ENCODE measurements around the gene FAM222A.

Gene FAM222A

GRCh38 chr12:109715310-109716091 lies 1.9 kb downstream of the FAM222A start:
- H3K4me2 ChIP-seq (ENCODE audit: low read length), result no peak overlapping the region
- no peaks in the 10 kb centered on the region for H3K36me3 ChIP-seq (ENCODE audit: insufficient read depth, low read length)
- peaks cover 51% of the 10 kb centered on the region for H3K27me3 ChIP-seq (ENCODE audit: control insufficient read depth, insufficient read depth, low read length)
- H3K9ac ChIP-seq (ENCODE audit: low read depth, low read length), result no peak overlapping the region
- H3K4me3 ChIP-seq (ENCODE audit: low read length), result no peak overlapping the region
- peaks cover 11% of the 10 kb centered on the region for H3K4me1 ChIP-seq (ENCODE audit: control insufficient read depth, insufficient read depth, low read length)
- no peaks in the 10 kb centered on the region for H3K9me3 ChIP-seq (replicated peaks; ENCODE audit: low read length)

GRCh38 chr12:109716092-109716479 lies 2.5 kb downstream of the FAM222A start:
- Histone ChIP-seq H3K9ac (ENCODE audit: low read depth, low read length) (no peak overlapping the region), H3K9me3 (replicated peaks; ENCODE audit: low read length) (no peaks in the 10 kb centered on the region), H3K4me2 (ENCODE audit: low read length) (peak overlapping the region; percentile 39), H3K27me3 (ENCODE audit: control insufficient read depth, insufficient read depth, low read length) (peaks cover 52% of the 10 kb centered on the region), H3K4me1 (ENCODE audit: control insufficient read depth, insufficient read depth, low read length) (peaks cover 6% of the 10 kb centered on the region), H3K4me3 (ENCODE audit: low read length) (no peak overlapping the region), H3K36me3 (ENCODE audit: insufficient read depth, low read length) (no peaks in the 10 kb centered on the region)

GRCh38 chr12:109716512-109717389 lies 3.1 kb downstream of the FAM222A start:
- Histone ChIP-seq H3K9me3 (replicated peaks; ENCODE audit: low read length) (no peaks in the 10 kb centered on the region), H3K4me3 (ENCODE audit: low read length) (no peak overlapping the region), H3K9ac (ENCODE audit: low read depth, low read length) (no peak overlapping the region), H3K4me1 (ENCODE audit: control insufficient read depth, insufficient read depth, low read length) (peaks cover 6% of the 10 kb centered on the region), H3K36me3 (ENCODE audit: insufficient read depth, low read length) (no peaks in the 10 kb centered on the region), H3K27me3 (ENCODE audit: control insufficient read depth, insufficient read depth, low read length) (peaks cover 52% of the 10 kb centered on the region), H3K4me2 (ENCODE audit: low read length) (peak overlapping the region; percentile 39)

- H3K36me3 ChIP-seq (ENCODE audit: insufficient read depth, low read length), result no peaks in the 10 kb centered on the region
- no peak overlapping the region for H3K9ac ChIP-seq (ENCODE audit: low read depth, low read length)
- peaks cover 6% of the 10 kb centered on the region for H3K4me1 ChIP-seq (ENCODE audit: control insufficient read depth, insufficient read depth, low read length)
- peaks cover 51% of the 10 kb centered on the region for H3K27me3 ChIP-seq (ENCODE audit: control insufficient read depth, insufficient read depth, low read length)
- H3K4me2 ChIP-seq (ENCODE audit: low read length), result no peak overlapping the region
- H3K4me3 ChIP-seq (ENCODE audit: low read length), result no peak overlapping the region
- no peaks in the 10 kb centered on the region for H3K9me3 ChIP-seq (replicated peaks; ENCODE audit: low read length)
Measured at GRCh38 chr12:109717390-109718357, 4.0 kb downstream of the FAM222A start.

- Histone ChIP-seq H3K36me3 (ENCODE audit: insufficient read depth, low read length) (no peaks in the 10 kb centered on the region), H3K4me3 (ENCODE audit: low read length) (no peak overlapping the region), H3K9me3 (replicated peaks; ENCODE audit: low read length) (no peaks in the 10 kb centered on the region), H3K4me1 (ENCODE audit: control insufficient read depth, insufficient read depth, low read length) (peaks cover 6% of the 10 kb centered on the region), H3K9ac (ENCODE audit: low read depth, low read length) (no peak overlapping the region), H3K4me2 (ENCODE audit: low read length) (no peak overlapping the region), H3K27me3 (ENCODE audit: control insufficient read depth, insufficient read depth, low read length) (peaks cover 52% of the 10 kb centered on the region)
Measured at GRCh38 chr12:109718390-109718789, 4.8 kb downstream of the FAM222A start.

GRCh38 chr12:109719123-109720022 lies 5.7 kb downstream of the FAM222A start:
- Histone ChIP-seq H3K9ac (ENCODE audit: low read depth, low read length) (no peak overlapping the region), H3K4me1 (ENCODE audit: control insufficient read depth, insufficient read depth, low read length) (peaks cover 3% of the 10 kb centered on the region), H3K9me3 (replicated peaks; ENCODE audit: low read length) (no peaks in the 10 kb centered on the region), H3K4me3 (ENCODE audit: low read length) (no peak overlapping the region), H3K27me3 (ENCODE audit: control insufficient read depth, insufficient read depth, low read length) (peaks cover 58% of the 10 kb centered on the region), H3K36me3 (ENCODE audit: insufficient read depth, low read length) (no peaks in the 10 kb centered on the region), H3K4me2 (ENCODE audit: low read length) (no peak overlapping the region)

- no peaks in the 10 kb centered on the region for H3K36me3 ChIP-seq (ENCODE audit: insufficient read depth, low read length)
- peaks cover 54% of the 10 kb centered on the region for H3K27me3 ChIP-seq (ENCODE audit: control insufficient read depth, insufficient read depth, low read length)
- no peak overlapping the region for H3K9ac ChIP-seq (ENCODE audit: low read depth, low read length)
- H3K9me3 ChIP-seq (replicated peaks; ENCODE audit: low read length), result no peaks in the 10 kb centered on the region
- H3K4me3 ChIP-seq (ENCODE audit: low read length), result no peak overlapping the region
- H3K4me1 ChIP-seq (ENCODE audit: control insufficient read depth, insufficient read depth, low read length), result no peaks in the 10 kb centered on the region
- H3K4me2 ChIP-seq (ENCODE audit: low read length), result no peak overlapping the region
Measured at GRCh38 chr12:109720152-109720856, 6.7 kb downstream of the FAM222A start.

GRCh38 chr12:109720857-109721189 lies 7.2 kb downstream of the FAM222A start:
- peaks cover 55% of the 10 kb centered on the region for H3K27me3 ChIP-seq (ENCODE audit: control insufficient read depth, insufficient read depth, low read length)
- H3K4me1 ChIP-seq (ENCODE audit: control insufficient read depth, insufficient read depth, low read length), result no peaks in the 10 kb centered on the region
- no peak overlapping the region for H3K4me2 ChIP-seq (ENCODE audit: low read length)
- no peaks in the 10 kb centered on the region for H3K9me3 ChIP-seq (replicated peaks; ENCODE audit: low read length)
- no peaks in the 10 kb centered on the region for H3K36me3 ChIP-seq (ENCODE audit: insufficient read depth, low read length)
- H3K9ac ChIP-seq (ENCODE audit: low read depth, low read length), result no peak overlapping the region
- H3K4me3 ChIP-seq (ENCODE audit: low read length), result no peak overlapping the region

GRCh38 chr12:109721276-109721675 lies 7.7 kb downstream of the FAM222A start:
- H3K4me3 ChIP-seq (ENCODE audit: low read length), result no peak overlapping the region
- H3K27me3 ChIP-seq (ENCODE audit: control insufficient read depth, insufficient read depth, low read length), result peaks cover 53% of the 10 kb centered on the region
- H3K9me3 ChIP-seq (replicated peaks; ENCODE audit: low read length), result no peaks in the 10 kb centered on the region
- H3K4me1 ChIP-seq (ENCODE audit: control insufficient read depth, insufficient read depth, low read length), result no peaks in the 10 kb centered on the region
- H3K9ac ChIP-seq (ENCODE audit: low read depth, low read length), result no peak overlapping the region
- no peak overlapping the region for H3K4me2 ChIP-seq (ENCODE audit: low read length)
- H3K36me3 ChIP-seq (ENCODE audit: insufficient read depth, low read length), result no peaks in the 10 kb centered on the region
